B cell (primary cell): ENCODE data around the gene PLA2G2D. TPM values are rescaled to one million over a fixed set of nuclear protein-coding genes. Genes with fewer than 3 reads are reported as not detected.

Experiments used
- ATAC-seq: fragments of 200-7000 bp; cut with Tn5 transposase; one replicate; pipeline ENCODE4 v1.10.0; 2021; ENCODE audit warnings: low read depth, mild to moderate bottlenecking, moderate number of reproducible peaks, moderate library complexity
- CTCF ChIA-PET: fragments of 350-600 bp; sonication (Branson Sonifier 250); formaldehyde crosslinking; loops from one replicate; lab custom pipeline; 2021; ENCODE audit warnings: antibody characterized with exemption, inconsistent platforms; lab: Charles Lee
- POLR2A ChIA-PET: fragments of 350-600 bp; sonication (Branson Sonifier 250); formaldehyde crosslinking; loops from one replicate; lab custom pipeline; 2021; ENCODE audit warnings: antibody characterized with exemption; lab: Charles Lee
- DNase-seq: peaks from one replicate; pipeline ENCODE4 v3.0.0; 2013
- H2AFZ ChIP-seq: 2 replicates; pipeline ENCODE4 v1.6.1; 2012; ENCODE audit warnings: mild to moderate bottlenecking, low read depth, low read length; ENCODE audit not compliant: insufficient read depth, poor library complexity, severe bottlenecking
- H3K27ac ChIP-seq, 2 donors: 1 replicate in 1 of 2; 2 replicates in 1 of 2; pipeline ENCODE4 v1.5.1; 2012 to 2013; ENCODE audit warnings: low read length in 2 of 2, mild to moderate bottlenecking in 2 of 2, moderate library complexity in 1 of 2
- H3K27me3 ChIP-seq, 4 experiments: fragments of 200-600 bp in 1 of 4; sonication (generic) in 1 of 4; replicated peaks in 1 of 4; 1 replicate in 2 of 4; 2 replicates in 2 of 4; pipeline versions ENCODE4 v1.6.1 to v1.7.0; 2013 to 2016; ENCODE audit warnings: low read length in 3 of 4, mild to moderate bottlenecking in 2 of 4, mixed read lengths in 1 of 4, moderate library complexity in 1 of 4; ENCODE audit not compliant: insufficient read depth in 4 of 4, control insufficient read depth in 3 of 4; ENCODE audit errors: control extremely low read depth in 1 of 4
- H3K36me3 ChIP-seq, 2 experiments: replicated peaks in 1 of 2; 1 replicate in 1 of 2; 2 replicates in 1 of 2; pipeline versions ENCODE4 v1.6.1 to v1.7.1; 2013; ENCODE audit warnings: low read length in 1 of 2; ENCODE audit not compliant: insufficient read depth in 2 of 2, control insufficient read depth in 1 of 2; ENCODE audit errors: control extremely low read depth in 1 of 2, extremely low read depth in 1 of 2
- H3K4me1 ChIP-seq, 2 donors: fragments of 200-600 bp in 1 of 2; sonication (generic) in 1 of 2; 1 replicate in 1 of 2; 2 replicates in 1 of 2; pipeline versions ENCODE4 v1.5.1 to v1.6.1; 2013 to 2017; ENCODE audit warnings: low read length in 2 of 2; ENCODE audit not compliant: control insufficient read depth in 2 of 2, insufficient read depth in 2 of 2
- H3K4me2 ChIP-seq: replicated peaks from 2 replicates; pipeline ENCODE3; 2012; ENCODE audit warnings: mild to moderate bottlenecking, low read depth, low read length; ENCODE audit not compliant: poor library complexity, severe bottlenecking
- H3K4me3 ChIP-seq, 5 experiments: fragments of 200-600 bp in 1 of 5; sonication (generic) in 1 of 5; 1 replicate in 3 of 5; 2 replicates in 2 of 5; pipeline versions ENCODE4 v1.5.1 to v1.7.0; 2011 to 2016; ENCODE audit warnings: low read length in 4 of 5, mild to moderate bottlenecking in 4 of 5, low read depth in 2 of 5, control low read depth in 1 of 5, moderate library complexity in 1 of 5; ENCODE audit not compliant: insufficient read depth in 1 of 5; ENCODE audit errors: control extremely low read depth in 1 of 5, extremely low read depth in 1 of 5
- H3K79me2 ChIP-seq: fragments of 200-600 bp; sonication (generic); one replicate; pipeline ENCODE4 v1.6.0; 2016; ENCODE audit warnings: low read length; ENCODE audit not compliant: control insufficient read depth, insufficient read depth
- H3K9ac ChIP-seq: fragments of 200-600 bp; sonication (generic); 2 replicates; pipeline ENCODE4 v1.6.1; 2017; ENCODE audit warnings: mild to moderate bottlenecking, low read length, moderate library complexity
- H3K9me3 ChIP-seq, 3 donors: one replicate each; pipeline versions ENCODE4 v1.6.1 to v1.7.1; 2013; ENCODE audit warnings: low read length in 2 of 3; ENCODE audit not compliant: control insufficient read depth in 2 of 3, insufficient read depth in 1 of 3; ENCODE audit errors: control extremely low read depth in 1 of 3
- H4K20me1 ChIP-seq: 2 replicates; pipeline ENCODE4 v1.6.0; 2012; ENCODE audit warnings: mild to moderate bottlenecking, low read length; ENCODE audit not compliant: insufficient read depth, control insufficient read depth, poor library complexity, severe bottlenecking
- H3K27ac Mint-ChIP-seq: one replicate; pipeline ENCODE4 v1.8.0; 2021; ENCODE audit warnings: mixed read lengths
- H3K27me3 Mint-ChIP-seq: one replicate; pipeline ENCODE4 v1.8.0; 2021; ENCODE audit warnings: mixed read lengths
- H3K4me1 Mint-ChIP-seq: one replicate; pipeline ENCODE4 v1.8.0; 2021; ENCODE audit warnings: mixed read lengths
- H3K4me3 Mint-ChIP-seq: one replicate; pipeline ENCODE4 v1.8.0; 2021; ENCODE audit warnings: mixed read lengths
- H3K9me3 Mint-ChIP-seq: one replicate; pipeline ENCODE4 v1.8.0; 2022; ENCODE audit warnings: mixed read lengths; ENCODE audit not compliant: insufficient read depth
- CTCF ChIP-seq: fragments of 200-600 bp; IDR thresholded peaks from one replicate; pipeline ENCODE4 v1.8.0; 2022; ENCODE audit warnings: antibody characterized with exemption, mild to moderate bottlenecking
- EZH2 ChIP-seq: IDR thresholded peaks from 2 replicates; pipeline ENCODE4 v1.6.1; 2012; ENCODE audit warnings: borderline replicate concordance, low read depth, mild to moderate bottlenecking, moderate library complexity, low read length; ENCODE audit not compliant: insufficient read depth, poor library complexity, severe bottlenecking
- WGBS: methylation state at CpG from one replicate; pipeline ENCODE4 v1.1.5; 2013; ENCODE audit warnings: missing lambda C conversion rate; ENCODE audit not compliant: insufficient coverage; 5-methylcytosine and 5-hydroxymethylcytosine counted together
- intact Hi-C: fragments of 100-400 bp; cut with micrococcal nuclease; formaldehyde crosslinking; loops from one replicate; pipeline ENCODE4 v1.10.0; 2022
- polyA plus RNA-seq: library from polyadenylated mRNA; depleted of rRNA; stranded (reverse); fragments of >200 nt; gene quantifications from 2 replicates; pipeline ENCODE4 v1.2.3, GENCODE V29; 2012
- total RNA-seq, 2 donors: library from RNA; stranded (reverse); fragments of 120-200 nt in 1 of 2; gene quantifications; 1 replicate in 1 of 2; 2 replicates in 1 of 2; pipeline versions ENCODE4 v1.2.3 to v1.2.4, GENCODE V29; 2013 to 2022

The PLA2G2D gene
- total and polyA plus RNA-seq, 2 donors (not counting 1 experiment from before 2014, with no cell fraction given) = 2.3 to 2.8 TPM

GRCh38 chr1:20078171-20078651 is 41.1 kb downstream of the PLA2G2D start:
- DNase-seq (peak; percentile 81), ATAC-seq (peak; percentile 87)
- peak overlapping the region; percentile 68 for H3K4me2 ChIP-seq
- H3K9me3 ChIP-seq = peaks cover 0 to 4% (median 0%) of the 10 kb centered on the region in 3 donors
- peaks cover 88% of the 10 kb centered on the region for H3K4me1 Mint-ChIP-seq
- ChIA-PET CTCF (interaction anchor here (0.6 to 2.6 kb wide), 9 partner anchors 13 to 1683 kb away, joined by 3 to 8 read pairs (median 5); no protein-coding TSS in a partner anchor), POLR2A (interaction anchor here (0.7 kb wide), 1 partner anchor 110 kb away, joined by 9 read pairs; no protein-coding TSS in a partner anchor)
- no peaks in the 10 kb centered on the region for H3K9me3 Mint-ChIP-seq
- peak overlapping the region in 3 of 5 experiments; percentile 16 to 37 (median 25) for H3K4me3 ChIP-seq
- peak overlapping the region; percentile 57 for H3K4me3 Mint-ChIP-seq
- no peaks in the 10 kb centered on the region for H3K27me3 ChIP-seq
- WGBS = 0% methylated on average over 2 of the region's 8 CpGs
- H2AFZ ChIP-seq = peak overlapping the region; percentile 1
- H3K36me3 ChIP-seq = no peaks in the 10 kb centered on the region
- H3K9ac ChIP-seq = peak overlapping the region; percentile 36
- no peaks in the 10 kb centered on the region for H4K20me1 ChIP-seq
- intact Hi-C loops = loop anchor here (2.0 kb wide), 1 partner anchor 19 kb away; no protein-coding TSS in a partner anchor
- H3K79me2 ChIP-seq = no peaks in the 10 kb centered on the region
- no peaks in the 10 kb centered on the region for H3K27me3 Mint-ChIP-seq
- H3K27ac Mint-ChIP-seq = peak overlapping the region; percentile 78
- H3K27ac ChIP-seq = peak overlapping the region; percentile 68 to 83
- no peak for TF ChIP-seq CTCF
- no peak for TF ChIP-seq EZH2
- H3K4me1 ChIP-seq = peaks cover 88% of the 10 kb centered on the region in 2 donors

- CTCF ChIA-PET = interaction anchor here (1.3 to 2.1 kb wide), 2 partner anchors 25 to 41 kb away, joined by 3 to 6 read pairs; no protein-coding TSS in a partner anchor
- no peaks in the 10 kb centered on the region for H3K27me3 Mint-ChIP-seq
- TF ChIP-seq CTCF = no peak
- TF ChIP-seq EZH2 = no peak
- H3K4me2 ChIP-seq = peak overlapping the region; percentile 68
- H3K36me3 ChIP-seq = no peaks in the 10 kb centered on the region
- H3K9ac ChIP-seq = no peak overlapping the region
- H3K4me1 Mint-ChIP-seq = peaks cover 90% of the 10 kb centered on the region
- H3K4me1 ChIP-seq = peaks cover 93 to 97% of the 10 kb centered on the region in 2 donors
- no peaks in the 10 kb centered on the region for H4K20me1 ChIP-seq
- H3K27ac ChIP-seq = peak overlapping the region in 1 of 2 donors; percentile 83
- H3K27ac Mint-ChIP-seq = peak overlapping the region; percentile 78
- H3K9me3 ChIP-seq = peaks cover 0 to 4% (median 0%) of the 10 kb centered on the region in 3 donors
- H3K9me3 Mint-ChIP-seq = no peaks in the 10 kb centered on the region
- H3K4me3 ChIP-seq = no peak overlapping the region
- intact Hi-C loops = no loop called here
- no peaks in the 10 kb centered on the region for H3K27me3 ChIP-seq
- 80% methylated on average over 1 of the region's 5 CpGs for WGBS
- H3K79me2 ChIP-seq = no peaks in the 10 kb centered on the region
- peak overlapping the region; percentile 57 for H3K4me3 Mint-ChIP-seq
- POLR2A ChIA-PET = no interaction called here
- DNase-seq (peak; percentile 29), ATAC-seq (no peak)
- no peak overlapping the region for H2AFZ ChIP-seq
Measured at GRCh38 chr1:20076710-20077461, 42.5 kb downstream of the PLA2G2D start.
